ENCODE data around the gene FRMD4B.

DNA sequence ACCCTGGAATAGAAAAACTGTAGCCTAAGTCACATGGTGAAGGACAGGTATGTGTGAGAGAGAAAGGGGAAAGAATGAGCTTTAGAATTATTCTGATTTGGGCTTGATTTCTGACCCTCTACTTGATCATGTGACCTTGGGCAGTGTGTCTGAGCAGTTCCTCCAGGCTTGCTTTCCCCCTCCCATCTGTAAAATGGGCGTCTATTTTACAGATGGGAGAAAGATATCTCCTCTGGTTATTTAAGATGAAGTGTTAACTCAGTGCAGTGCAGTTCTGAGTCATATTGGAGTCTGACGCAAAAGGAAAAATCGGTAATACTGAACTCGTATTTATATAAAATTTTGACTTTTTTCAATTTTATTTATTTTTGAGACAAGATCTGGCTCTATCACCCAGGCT is 225.4 kb downstream of the FRMD4B start:
- no peak for TF ChIP-seq POLR2A (IDR thresholded peaks at IDR 0.05; ENCODE audit: low read length)
- TF ChIP-seq, protein P1, sequence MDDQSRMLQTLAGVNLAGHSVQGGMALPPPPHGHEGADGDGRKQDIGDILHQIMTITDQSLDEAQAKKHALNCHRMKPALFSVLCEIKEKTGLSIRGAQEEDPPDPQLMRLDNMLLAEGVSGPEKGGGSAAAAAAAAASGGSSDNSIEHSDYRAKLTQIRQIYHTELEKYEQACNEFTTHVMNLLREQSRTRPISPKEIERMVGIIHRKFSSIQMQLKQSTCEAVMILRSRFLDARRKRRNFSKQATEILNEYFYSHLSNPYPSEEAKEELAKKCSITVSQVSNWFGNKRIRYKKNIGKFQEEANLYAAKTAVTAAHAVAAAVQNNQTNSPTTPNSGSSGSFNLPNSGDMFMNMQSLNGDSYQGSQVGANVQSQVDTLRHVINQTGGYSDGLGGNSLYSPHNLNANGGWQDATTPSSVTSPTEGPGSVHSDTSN (IDR thresholded peaks at IDR 0.05): no peak
- TF ChIP-seq, protein P2, sequence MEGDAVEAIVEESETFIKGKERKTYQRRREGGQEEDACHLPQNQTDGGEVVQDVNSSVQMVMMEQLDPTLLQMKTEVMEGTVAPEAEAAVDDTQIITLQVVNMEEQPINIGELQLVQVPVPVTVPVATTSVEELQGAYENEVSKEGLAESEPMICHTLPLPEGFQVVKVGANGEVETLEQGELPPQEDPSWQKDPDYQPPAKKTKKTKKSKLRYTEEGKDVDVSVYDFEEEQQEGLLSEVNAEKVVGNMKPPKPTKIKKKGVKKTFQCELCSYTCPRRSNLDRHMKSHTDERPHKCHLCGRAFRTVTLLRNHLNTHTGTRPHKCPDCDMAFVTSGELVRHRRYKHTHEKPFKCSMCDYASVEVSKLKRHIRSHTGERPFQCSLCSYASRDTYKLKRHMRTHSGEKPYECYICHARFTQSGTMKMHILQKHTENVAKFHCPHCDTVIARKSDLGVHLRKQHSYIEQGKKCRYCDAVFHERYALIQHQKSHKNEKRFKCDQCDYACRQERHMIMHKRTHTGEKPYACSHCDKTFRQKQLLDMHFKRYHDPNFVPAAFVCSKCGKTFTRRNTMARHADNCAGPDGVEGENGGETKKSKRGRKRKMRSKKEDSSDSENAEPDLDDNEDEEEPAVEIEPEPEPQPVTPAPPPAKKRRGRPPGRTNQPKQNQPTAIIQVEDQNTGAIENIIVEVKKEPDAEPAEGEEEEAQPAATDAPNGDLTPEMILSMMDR (IDR thresholded peaks at IDR 0.05): no peak
- TF ChIP-seq ZNF302 (CRISPR knock-in tag; IDR thresholded peaks at IDR 0.05): no peak
- TF ChIP-seq, protein P3, sequence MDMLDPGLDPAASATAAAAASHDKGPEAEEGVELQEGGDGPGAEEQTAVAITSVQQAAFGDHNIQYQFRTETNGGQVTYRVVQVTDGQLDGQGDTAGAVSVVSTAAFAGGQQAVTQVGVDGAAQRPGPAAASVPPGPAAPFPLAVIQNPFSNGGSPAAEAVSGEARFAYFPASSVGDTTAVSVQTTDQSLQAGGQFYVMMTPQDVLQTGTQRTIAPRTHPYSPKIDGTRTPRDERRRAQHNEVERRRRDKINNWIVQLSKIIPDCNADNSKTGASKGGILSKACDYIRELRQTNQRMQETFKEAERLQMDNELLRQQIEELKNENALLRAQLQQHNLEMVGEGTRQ (IDR thresholded peaks at IDR 0.05): no peak
- TF ChIP-seq ZFP36 (IDR thresholded peaks at IDR 0.05; ENCODE audit: borderline replicate concordance, partially characterized antibody): no peak
- TF ChIP-seq, protein P4, sequence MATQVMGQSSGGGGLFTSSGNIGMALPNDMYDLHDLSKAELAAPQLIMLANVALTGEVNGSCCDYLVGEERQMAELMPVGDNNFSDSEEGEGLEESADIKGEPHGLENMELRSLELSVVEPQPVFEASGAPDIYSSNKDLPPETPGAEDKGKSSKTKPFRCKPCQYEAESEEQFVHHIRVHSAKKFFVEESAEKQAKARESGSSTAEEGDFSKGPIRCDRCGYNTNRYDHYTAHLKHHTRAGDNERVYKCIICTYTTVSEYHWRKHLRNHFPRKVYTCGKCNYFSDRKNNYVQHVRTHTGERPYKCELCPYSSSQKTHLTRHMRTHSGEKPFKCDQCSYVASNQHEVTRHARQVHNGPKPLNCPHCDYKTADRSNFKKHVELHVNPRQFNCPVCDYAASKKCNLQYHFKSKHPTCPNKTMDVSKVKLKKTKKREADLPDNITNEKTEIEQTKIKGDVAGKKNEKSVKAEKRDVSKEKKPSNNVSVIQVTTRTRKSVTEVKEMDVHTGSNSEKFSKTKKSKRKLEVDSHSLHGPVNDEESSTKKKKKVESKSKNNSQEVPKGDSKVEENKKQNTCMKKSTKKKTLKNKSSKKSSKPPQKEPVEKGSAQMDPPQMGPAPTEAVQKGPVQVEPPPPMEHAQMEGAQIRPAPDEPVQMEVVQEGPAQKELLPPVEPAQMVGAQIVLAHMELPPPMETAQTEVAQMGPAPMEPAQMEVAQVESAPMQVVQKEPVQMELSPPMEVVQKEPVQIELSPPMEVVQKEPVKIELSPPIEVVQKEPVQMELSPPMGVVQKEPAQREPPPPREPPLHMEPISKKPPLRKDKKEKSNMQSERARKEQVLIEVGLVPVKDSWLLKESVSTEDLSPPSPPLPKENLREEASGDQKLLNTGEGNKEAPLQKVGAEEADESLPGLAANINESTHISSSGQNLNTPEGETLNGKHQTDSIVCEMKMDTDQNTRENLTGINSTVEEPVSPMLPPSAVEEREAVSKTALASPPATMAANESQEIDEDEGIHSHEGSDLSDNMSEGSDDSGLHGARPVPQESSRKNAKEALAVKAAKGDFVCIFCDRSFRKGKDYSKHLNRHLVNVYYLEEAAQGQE (IDR thresholded peaks at IDR 0.05): no peak
- no peak for TF ChIP-seq JUN (IDR thresholded peaks at IDR 0.05)
- TF ChIP-seq CBX2 (IDR thresholded peaks at IDR 0.05; ENCODE audit: borderline replicate concordance, low read depth): no peak
- no peak for TF ChIP-seq FOSL2 (IDR thresholded peaks at IDR 0.05)
- TF ChIP-seq FOSL2 (CRISPR knock-in tag; IDR thresholded peaks at IDR 0.05): no peak

Data from A549 (cell line).